ENCODE results near the gene HDAC4.
"Not testable (repeated sequence)": the region's sequence is repeated elsewhere in the genome, so short reads cannot be mapped to it uniquely, and the experiment has no call there.

Gene HDAC4

DNA sequence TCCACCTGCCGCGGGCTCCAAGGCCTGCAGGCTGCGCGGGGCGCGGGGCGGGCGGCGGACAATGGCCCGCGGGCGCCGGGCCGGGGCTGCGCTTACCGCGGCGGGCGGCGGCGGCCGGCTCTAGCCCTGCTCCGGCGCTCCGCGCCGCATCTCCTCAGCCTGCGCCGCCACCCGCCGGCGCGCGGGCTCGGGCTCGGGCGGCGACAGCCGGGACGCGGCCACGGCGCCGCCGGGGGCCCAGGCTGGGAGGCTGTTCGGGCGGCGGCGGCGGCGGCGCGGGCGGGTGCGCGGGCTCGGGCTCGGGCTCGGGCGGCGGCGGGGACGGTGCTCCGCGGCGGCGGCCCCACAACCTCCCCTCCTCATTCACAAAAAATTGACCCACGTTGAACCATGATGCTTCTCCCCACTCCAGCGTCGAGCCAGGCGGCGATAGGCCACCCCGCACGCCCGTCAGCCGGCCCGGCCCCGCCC, at the start of gene HDAC4:
HDAC4 (minus strand) TSS at position 425 of the 471 bp plus-strand sequence. CDS start 48,321 bp downstream, outside the sequence.
- H3K4me3 ChIP-seq (ENCODE audit: low read length, poor library complexity, severe bottlenecking), result peak within 1 kb of the TSS; percentile 80
- no peaks in the 10 kb centered on the region for H3K36me3 ChIP-seq (ENCODE audit: insufficient read depth, low read length)
- H3K79me2 ChIP-seq (ENCODE audit: insufficient read depth, low read length), result peaks cover 47% of the 10 kb centered on the region
- H3K4me2 ChIP-seq (ENCODE audit: low read depth, low read length, poor library complexity, severe bottlenecking), result peak within 1 kb of the TSS; percentile 92
- H4K20me1 ChIP-seq (ENCODE audit: insufficient read depth, low read length, poor library complexity, severe bottlenecking), result peaks cover 33% of the 10 kb centered on the region
- H3F3A ChIP-seq (ENCODE audit: low read depth), result no peaks in the 10 kb centered on the region
- H3K9me3 ChIP-seq (ENCODE audit: insufficient read depth, low read depth, low read length), result no peaks in the 10 kb centered on the region
- peaks cover 27% of the 10 kb centered on the region for H3K4me1 ChIP-seq (ENCODE audit: insufficient read depth, low read length, poor library complexity, severe bottlenecking)
- H3K9me2 ChIP-seq (replicated peaks; ENCODE audit: low read depth, low read length), result no peaks in the 10 kb centered on the region
- H2AFZ ChIP-seq (ENCODE audit: low read length), result peak within 1 kb of the TSS; percentile 83
- H3K27me3 ChIP-seq (ENCODE audit: insufficient read depth, low read length, poor library complexity, severe bottlenecking), result no peaks in the 10 kb centered on the region
- TF ChIP-seq CTCF (conservative IDR thresholded peaks at IDR 0.05; ENCODE audit: low read length), result no peak
- no peak for TF ChIP-seq EZH2phosphoT487 (IDR thresholded peaks at IDR 0.05; ENCODE audit: borderline replicate concordance)
- peak within 1 kb of the TSS; percentile 88 for H3K9ac ChIP-seq (ENCODE audit: low read depth, low read length, poor library complexity, severe bottlenecking)

DNA sequence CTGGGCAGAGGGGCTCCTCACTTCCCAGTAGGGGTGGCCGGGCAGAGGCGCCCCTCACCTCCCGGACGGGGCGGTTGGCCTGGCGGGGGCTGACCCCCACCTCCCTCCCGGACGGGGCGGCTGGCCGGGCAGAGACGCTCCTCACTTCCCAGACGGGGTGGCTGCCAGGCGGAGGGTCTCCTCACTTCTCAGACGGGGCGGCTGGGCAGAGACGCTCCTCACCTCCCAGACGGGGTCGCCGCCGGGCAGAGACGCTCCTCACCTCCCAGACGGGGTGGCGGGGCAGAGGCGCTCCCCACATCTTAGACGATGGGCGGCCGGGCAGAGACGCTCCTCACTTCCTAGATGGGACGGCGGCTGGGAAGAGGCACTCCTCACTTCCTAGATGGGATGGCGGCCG, 48.6 kb upstream of the HDAC4 start:
- not testable (repeated sequence) for H3K36me3 ChIP-seq (ENCODE audit: insufficient read depth, low read length); H3K4me2 ChIP-seq (ENCODE audit: low read depth, low read length, poor library complexity, severe bottlenecking); H3F3A ChIP-seq (ENCODE audit: low read depth); H3K4me3 ChIP-seq (ENCODE audit: low read length, poor library complexity, severe bottlenecking); H2AFZ ChIP-seq (ENCODE audit: low read length); H3K4me1 ChIP-seq (ENCODE audit: insufficient read depth, low read length, poor library complexity, severe bottlenecking); H3K9me2 ChIP-seq (replicated peaks; ENCODE audit: low read depth, low read length); H3K27me3 ChIP-seq (ENCODE audit: insufficient read depth, low read length, poor library complexity, severe bottlenecking); H4K20me1 ChIP-seq (ENCODE audit: insufficient read depth, low read length, poor library complexity, severe bottlenecking); H3K9me3 ChIP-seq (ENCODE audit: insufficient read depth, low read depth, low read length); H3K79me2 ChIP-seq (ENCODE audit: insufficient read depth, low read length); H3K9ac ChIP-seq (ENCODE audit: low read depth, low read length, poor library complexity, severe bottlenecking)

GRCh38 chr2:239445771-239446524, 45.1 kb upstream of the HDAC4 start:
- H3K4me1 ChIP-seq (ENCODE audit: insufficient read depth, low read length, poor library complexity, severe bottlenecking), result peaks cover 8% of the 10 kb centered on the region
- H3K9me2 ChIP-seq (replicated peaks; ENCODE audit: low read depth, low read length), result no peaks in the 10 kb centered on the region
- H3K9me3 ChIP-seq (ENCODE audit: insufficient read depth, low read depth, low read length), result peaks cover 4% of the 10 kb centered on the region; the same call in 1 of the 2 replicates
- no peaks in the 10 kb centered on the region for H3K79me2 ChIP-seq (ENCODE audit: insufficient read depth, low read length)
- TF ChIP-seq EZH2phosphoT487 (IDR thresholded peaks at IDR 0.05; ENCODE audit: borderline replicate concordance) (no peak), CTCF (conservative IDR thresholded peaks at IDR 0.05; ENCODE audit: low read length) (no peak)
- peaks cover under 1% of the 10 kb centered on the region for H3K27me3 ChIP-seq (ENCODE audit: insufficient read depth, low read length, poor library complexity, severe bottlenecking)
- H3K4me2 ChIP-seq (ENCODE audit: low read depth, low read length, poor library complexity, severe bottlenecking), result no peak overlapping the region
- no peaks in the 10 kb centered on the region for H3F3A ChIP-seq (ENCODE audit: low read depth)
- no peaks in the 10 kb centered on the region for H4K20me1 ChIP-seq (ENCODE audit: insufficient read depth, low read length, poor library complexity, severe bottlenecking)
- no peak overlapping the region for H2AFZ ChIP-seq (ENCODE audit: low read length)
- H3K4me3 ChIP-seq (ENCODE audit: low read length, poor library complexity, severe bottlenecking), result no peak overlapping the region
- H3K9ac ChIP-seq (ENCODE audit: low read depth, low read length, poor library complexity, severe bottlenecking), result no peak overlapping the region
- no peaks in the 10 kb centered on the region for H3K36me3 ChIP-seq (ENCODE audit: insufficient read depth, low read length)

Data from Loucy (cell line).